MG63 (cell line): ENCODE results near the gene RAI1. TPM values are rescaled to one million over a fixed set of nuclear protein-coding genes. Genes with fewer than 3 reads are reported as not detected.

Experiments
- DNase-seq: peaks from one replicate; pipeline ENCODE4 v3.0.0-alpha.2; 2020
- H3K27me3 ChIP-seq: fragments of 250-450 bp; sonication (Bioruptor Pico); 2 replicates; pipeline ENCODE4 v1.5.1; 2020; ENCODE audit warnings: mild to moderate bottlenecking, moderate library complexity
- H3K36me3 ChIP-seq: fragments of 250-450 bp; sonication (Bioruptor Pico); 2 replicates; pipeline ENCODE4 v1.5.1; 2020; ENCODE audit warnings: mild to moderate bottlenecking, moderate library complexity
- H3K4me3 ChIP-seq: fragments of 250-450 bp; sonication (Bioruptor Pico); 2 replicates; pipeline ENCODE4 v1.5.1; 2020; ENCODE audit warnings: mild to moderate bottlenecking, moderate library complexity
- H3K9me3 ChIP-seq: fragments of 250-450 bp; sonication (Bioruptor Pico); 2 replicates; pipeline ENCODE4 v1.5.1; 2020; ENCODE audit warnings: mild to moderate bottlenecking, moderate library complexity
- total RNA-seq: library from RNA; depleted of rRNA; stranded (reverse); fragments of >200 nt; shearing (Covaris generic); gene quantifications from 2 replicates; pipeline ENCODE4 v1.2.3, GENCODE V29; 2014; ENCODE audit warnings: low replicate concordance

The RAI1 gene
- total RNA-seq, 1 experiment from 2014 or later, result 7.1 TPM

DNA sequence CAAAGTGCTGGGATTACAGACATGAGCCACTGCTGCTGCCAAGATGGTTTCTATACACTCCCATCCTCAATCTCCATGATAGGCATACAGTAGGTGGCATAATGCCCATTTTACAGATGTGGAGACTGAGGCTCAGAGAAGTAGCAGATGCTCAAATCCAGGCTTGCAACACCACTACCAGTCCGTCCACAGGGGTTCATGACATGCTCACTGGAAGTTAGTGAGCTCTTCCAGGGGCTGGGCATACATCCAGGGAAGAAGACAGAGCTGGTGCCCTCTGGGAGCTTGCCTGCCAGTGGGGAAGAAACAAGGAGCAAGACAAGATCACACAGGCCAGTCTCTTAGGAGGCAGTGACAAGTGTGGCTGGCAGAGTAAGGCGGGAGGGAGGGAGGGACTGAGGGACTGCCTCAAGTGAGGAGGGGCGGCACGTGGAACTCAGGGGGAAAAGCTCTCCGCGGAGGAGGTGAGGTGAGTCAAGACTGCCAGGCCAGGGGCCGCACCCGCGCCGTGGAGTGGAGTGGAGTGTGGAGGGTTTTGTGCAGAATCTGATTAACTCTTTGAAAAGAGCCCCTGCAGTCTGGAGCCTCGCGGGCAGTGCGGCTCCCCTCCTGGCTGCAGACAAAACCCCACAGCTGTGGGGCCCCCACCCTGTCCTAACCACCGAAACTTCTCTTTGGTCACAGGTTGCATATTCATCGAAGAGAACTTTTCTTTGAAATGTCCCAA lies 127.6 kb downstream of the RAI1 start:
- peaks cover 15% of the 10 kb centered on the region for H3K36me3 ChIP-seq
- H3K9me3 ChIP-seq, result no peaks in the 10 kb centered on the region
- H3K27me3 ChIP-seq, result no peaks in the 10 kb centered on the region
- peak; percentile 39 for DNase-seq
- H3K4me3 ChIP-seq, result no peak overlapping the region

DNA sequence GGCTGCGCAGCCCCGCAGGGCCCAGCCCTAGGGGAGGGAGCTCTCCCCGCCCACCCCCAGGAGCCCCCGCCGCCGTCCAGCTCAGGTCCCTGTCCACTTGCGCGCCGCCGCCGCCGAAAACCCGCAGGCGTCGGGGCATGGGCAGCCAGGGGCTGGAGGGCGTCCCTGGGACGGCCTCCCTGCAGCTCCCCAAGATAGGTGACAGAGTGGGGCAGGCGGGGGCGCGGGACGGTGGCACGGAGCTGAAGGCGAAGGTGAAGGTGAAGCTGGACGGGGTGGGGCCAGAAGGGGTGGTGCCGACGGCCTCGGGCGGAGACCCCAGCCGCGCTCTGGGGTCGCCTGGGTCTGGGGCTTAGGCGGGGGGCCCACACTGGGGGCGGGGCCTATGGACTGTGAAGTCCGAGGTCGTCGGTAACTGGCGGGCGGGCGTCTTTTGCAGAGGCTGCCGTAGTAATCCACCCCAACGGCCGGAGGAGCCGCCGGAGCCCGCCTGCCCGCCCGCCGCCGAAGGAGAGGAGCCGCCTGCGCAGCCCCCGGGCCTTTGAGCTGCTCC lies 128.3 kb downstream of the RAI1 start:
- H3K27me3 ChIP-seq, result no peaks in the 10 kb centered on the region
- H3K4me3 ChIP-seq, result no peak overlapping the region
- H3K36me3 ChIP-seq, result peaks cover 15% of the 10 kb centered on the region
- no peak for DNase-seq
- H3K9me3 ChIP-seq, result no peaks in the 10 kb centered on the region

DNA sequence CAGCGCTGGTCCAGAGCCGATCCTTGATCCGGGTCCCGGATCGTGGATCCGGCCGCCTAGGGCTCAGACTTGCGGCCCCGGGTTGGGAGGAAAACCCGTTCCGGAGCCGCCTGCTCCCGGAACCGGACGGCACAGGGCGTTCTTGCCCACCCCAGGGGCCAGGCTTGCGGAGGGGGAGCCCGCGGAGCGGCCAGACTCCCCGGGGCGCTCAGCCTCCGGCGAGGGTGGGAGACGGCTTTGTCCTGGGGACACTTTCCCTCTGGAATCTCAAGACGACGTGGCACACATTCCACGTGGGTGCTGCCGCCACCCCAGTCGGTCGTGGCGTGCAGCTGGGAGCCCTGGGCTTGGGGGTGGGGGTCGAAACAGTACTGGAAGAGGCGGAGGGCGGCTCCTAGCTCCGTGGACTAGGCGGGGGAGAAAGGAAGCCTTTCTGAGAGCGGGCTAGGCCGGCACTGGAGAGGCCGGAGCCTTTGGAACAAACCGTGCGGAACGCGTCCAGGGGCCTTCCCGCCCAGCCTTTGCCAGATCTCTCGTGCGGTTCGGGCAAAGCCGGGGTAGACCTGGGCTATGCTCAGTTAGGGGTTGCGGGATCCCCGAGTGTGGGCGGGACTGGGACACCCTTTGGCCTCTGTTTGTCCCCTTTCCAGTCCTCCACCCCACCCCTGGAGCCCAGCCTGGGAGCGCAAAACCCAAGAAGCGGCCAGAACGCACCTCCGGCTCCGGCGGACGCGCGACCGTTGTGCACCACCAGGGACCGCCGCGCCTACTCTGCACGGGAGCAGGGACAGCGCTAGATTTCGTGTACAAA lies 129.0 kb downstream of the RAI1 start:
- DNase-seq, result no peak
- no peak overlapping the region for H3K4me3 ChIP-seq
- H3K36me3 ChIP-seq, result peaks cover 15% of the 10 kb centered on the region
- no peaks in the 10 kb centered on the region for H3K9me3 ChIP-seq
- H3K27me3 ChIP-seq, result no peaks in the 10 kb centered on the region

DNA sequence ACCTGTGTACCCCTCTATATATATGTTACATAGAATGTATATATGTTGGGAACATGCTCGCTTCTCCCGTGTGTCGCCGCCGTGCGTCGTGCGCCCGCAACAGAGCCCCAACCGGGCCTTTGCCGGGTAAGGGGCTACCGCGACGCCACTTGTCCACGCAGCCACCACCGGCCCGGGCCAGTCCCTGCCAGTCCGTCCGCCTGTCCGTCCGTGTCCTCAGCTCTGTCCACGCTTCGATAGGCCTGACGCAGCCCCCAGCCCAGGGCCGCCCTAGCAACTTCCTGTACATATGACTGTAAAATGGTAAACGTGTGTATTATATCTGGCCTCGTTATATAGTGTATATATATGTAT lies 129.6 kb downstream of the RAI1 start:
- H3K9me3 ChIP-seq, result no peaks in the 10 kb centered on the region
- no peaks in the 10 kb centered on the region for H3K27me3 ChIP-seq
- peaks cover 15% of the 10 kb centered on the region for H3K36me3 ChIP-seq
- no peak for DNase-seq
- no peak overlapping the region for H3K4me3 ChIP-seq

DNA sequence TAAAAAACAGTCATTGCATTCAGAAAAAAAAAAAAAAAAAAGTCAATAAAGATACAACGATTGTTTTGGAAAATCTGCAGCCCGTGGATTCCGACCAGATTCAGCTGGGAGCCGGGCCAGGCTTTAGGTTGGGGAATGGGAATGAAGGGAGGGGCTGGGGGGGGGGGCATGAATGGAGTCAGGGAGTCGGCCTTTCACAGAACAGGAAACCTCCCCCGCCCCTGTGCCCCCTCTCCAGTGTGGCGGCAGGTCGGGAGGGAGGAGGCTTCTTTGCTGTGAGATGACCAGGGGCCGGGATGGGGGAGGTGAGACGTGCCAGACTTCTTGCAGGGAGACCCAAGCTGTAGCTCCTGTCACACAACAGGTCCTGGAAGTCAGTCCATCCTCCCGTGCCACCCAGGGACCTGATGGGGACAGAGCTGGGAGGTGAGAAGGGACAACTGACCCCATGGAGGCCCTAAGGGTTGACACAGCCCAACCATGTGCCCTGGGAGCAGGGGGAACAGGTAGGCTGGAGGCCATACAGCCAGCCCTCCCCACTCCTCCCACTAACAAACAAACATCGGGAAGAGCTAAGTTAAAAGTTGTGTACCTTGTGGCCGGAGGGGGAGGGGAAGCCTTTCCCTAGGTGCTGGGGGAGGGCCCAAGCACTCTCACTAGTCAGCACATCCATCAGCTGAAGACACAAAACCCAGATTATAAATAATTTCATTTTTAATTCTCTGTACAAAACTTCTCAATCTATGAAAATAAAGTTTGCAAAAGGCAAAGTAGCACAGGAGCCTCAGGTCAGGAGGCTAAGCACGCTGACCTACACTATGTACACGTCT lies 130.3 kb downstream of the RAI1 start:
- peaks cover 15% of the 10 kb centered on the region for H3K36me3 ChIP-seq

DNA sequence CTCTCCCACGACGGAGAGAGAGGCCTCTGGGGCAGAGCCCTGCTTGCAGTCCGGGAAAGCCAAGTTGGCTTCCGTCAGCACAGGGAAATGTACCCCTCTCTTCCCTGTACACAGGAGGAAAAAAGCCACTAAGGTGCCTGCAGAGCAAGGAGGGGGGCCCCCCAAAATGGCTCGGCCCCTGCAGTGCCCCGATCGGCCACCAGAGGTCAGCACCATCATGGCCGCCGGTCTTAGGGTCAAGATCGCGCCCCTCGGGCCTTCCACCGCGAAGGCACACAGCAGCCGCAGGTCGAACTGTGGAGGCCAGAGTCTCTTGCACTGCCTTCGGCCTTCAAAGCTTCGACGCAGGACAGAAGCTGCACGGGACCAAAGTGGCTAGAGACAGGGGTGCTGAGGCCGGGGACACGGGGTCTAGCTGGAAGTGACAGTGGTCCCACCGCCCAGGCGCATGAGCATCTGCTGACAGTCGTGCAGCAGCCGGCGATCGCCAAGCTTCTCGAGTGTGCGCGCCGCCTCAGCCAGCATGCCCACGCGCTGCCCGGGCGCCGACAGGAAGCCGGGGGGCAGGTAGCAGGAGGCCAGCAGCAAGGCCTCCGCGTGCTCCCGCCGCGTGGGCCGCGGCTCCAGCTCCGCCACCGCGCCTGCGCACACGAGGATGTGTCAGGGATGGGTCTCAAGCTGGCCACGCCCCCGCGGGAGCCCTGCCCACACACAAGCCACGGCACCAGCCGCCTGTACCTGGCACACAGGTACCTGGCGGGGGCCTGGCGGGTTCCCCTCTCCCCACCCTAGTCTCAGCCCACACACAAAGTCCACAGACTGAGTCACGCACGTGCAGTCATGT lies 131.2 kb downstream of the RAI1 start:
- Histone ChIP-seq H3K9me3 (no peaks in the 10 kb centered on the region), H3K4me3 (no peak overlapping the region), H3K27me3 (no peaks in the 10 kb centered on the region), H3K36me3 (peaks cover 15% of the 10 kb centered on the region)
- DNase-seq, result no peak

More for the DNA sequence above, 130.3 kb downstream of the RAI1 start:
- H3K4me3 ChIP-seq, result no peak overlapping the region
- no peaks in the 10 kb centered on the region for H3K27me3 ChIP-seq
- H3K9me3 ChIP-seq, result no peaks in the 10 kb centered on the region
- DNase-seq, result no peak

DNA sequence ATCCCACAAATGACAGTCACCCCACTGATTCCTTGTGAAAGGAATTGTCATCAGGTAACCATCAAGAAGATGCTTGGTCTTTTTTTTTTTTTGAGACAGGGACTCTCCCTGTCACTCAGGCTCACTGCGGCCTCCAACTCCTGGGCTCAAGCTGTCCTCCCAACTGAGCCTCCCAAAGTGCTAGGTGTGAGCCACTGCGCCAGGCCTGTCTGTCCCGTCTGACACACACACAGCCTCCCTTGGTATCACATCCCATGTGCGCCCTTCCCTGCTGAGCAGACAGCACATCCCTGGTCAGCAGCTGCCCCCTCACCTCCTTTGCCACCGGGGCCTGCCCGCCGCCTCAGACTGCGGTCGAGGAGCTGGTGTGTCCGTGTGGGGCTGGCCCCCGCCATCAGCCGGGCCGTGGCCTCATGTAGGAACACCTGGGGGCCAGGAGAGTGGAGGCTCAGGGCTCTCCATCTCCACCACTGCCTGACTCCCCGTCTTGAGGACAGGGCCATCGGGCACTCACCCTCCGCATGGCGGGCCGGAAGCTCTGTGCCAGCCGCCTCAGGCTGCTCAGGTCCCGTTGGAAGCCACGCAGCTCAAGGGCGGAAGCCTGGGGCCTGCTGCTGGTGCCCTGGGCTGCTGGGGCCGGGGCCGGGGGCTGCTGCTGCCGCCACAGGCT lies 131.9 kb downstream of the RAI1 start:
- Histone ChIP-seq H3K4me3 (no peak overlapping the region), H3K36me3 (peaks cover 19% of the 10 kb centered on the region), H3K27me3 (no peaks in the 10 kb centered on the region), H3K9me3 (no peaks in the 10 kb centered on the region)
- DNase-seq, result no peak

DNA sequence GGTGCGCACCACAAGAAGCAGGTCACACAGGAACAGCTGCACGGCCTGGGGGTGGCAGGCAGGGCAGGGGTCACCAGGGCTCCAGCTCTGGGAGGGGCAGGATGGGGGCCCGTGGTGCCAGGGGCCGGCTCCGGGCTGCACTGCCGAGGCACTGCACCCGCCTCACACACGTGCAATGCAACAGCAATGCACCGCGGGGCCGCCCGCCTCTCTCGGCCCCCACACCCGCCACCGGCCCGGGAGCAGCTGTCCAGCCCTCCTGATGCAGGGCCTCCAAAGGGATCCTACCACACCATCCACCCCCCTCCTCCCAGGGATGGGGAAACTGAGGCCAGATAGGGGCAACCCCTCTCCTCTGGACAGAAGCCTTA lies 132.5 kb downstream of the RAI1 start:
- Histone ChIP-seq H3K27me3 (no peaks in the 10 kb centered on the region), H3K36me3 (peaks cover 23% of the 10 kb centered on the region), H3K4me3 (no peak overlapping the region), H3K9me3 (no peaks in the 10 kb centered on the region)
- DNase-seq, result no peak

DNA sequence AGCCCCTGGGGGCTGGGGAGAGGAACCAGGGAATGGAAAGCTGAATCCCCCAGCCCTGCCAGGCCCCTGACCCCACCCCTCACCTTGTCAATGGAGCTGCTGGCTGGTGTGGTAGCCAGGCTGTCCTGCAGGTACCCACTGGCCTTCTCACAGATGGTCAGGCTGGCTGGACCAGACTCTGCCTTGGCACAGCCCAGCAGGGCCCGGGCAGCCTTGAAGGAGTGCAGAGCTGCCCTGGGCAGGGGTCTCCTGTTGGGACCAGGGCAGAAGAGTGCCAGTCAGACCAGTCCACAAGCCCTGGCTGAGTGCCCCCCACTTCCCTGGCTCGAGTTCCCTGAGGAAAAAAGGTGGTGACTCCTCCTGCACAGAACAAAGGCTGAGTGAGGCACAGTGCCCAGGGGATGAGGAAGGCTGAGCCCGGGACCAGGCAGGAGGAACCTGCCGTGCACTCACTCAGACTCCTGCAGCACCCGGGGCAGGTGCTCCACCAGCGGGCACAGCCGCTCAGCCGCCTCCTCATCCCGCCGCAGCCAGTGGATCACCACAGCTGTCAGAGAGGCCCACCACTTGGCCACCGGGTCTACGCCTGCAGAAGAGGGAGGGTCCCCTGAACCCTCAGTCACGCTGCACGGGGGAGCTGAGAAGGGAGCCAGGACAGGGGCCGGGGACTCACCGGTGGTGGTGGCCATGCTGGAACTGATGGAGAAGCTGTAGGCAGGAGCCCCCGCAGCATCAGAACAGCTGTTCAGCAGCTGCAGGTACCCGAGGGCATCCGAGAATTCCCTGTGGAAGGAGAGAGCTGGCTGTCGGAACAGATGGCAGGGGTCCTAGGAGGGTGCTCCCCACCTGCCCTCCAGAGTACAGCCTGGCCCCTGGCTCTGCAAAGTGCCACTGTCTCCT lies 133.2 kb downstream of the RAI1 start:
- Histone ChIP-seq H3K36me3 (peaks cover 29% of the 10 kb centered on the region), H3K9me3 (no peaks in the 10 kb centered on the region), H3K4me3 (no peak overlapping the region), H3K27me3 (no peaks in the 10 kb centered on the region)
- no peak for DNase-seq

DNA sequence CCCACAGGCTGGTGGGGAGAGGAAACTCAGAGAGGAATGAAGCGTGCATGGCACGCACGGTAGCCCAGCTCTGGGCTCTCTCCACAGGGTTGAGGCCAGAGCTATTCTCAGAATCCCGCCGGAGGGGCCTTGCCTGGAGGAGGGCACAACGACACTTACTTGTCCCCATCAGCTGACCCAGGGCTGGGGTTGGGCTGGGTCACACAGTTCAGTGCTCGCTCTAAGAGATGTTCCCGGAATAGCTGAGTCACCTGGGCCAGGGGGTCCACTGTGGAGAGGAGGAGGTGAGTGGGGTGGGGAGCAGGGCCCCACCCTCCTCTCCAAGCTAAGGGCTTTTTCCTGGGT lies 133.8 kb downstream of the RAI1 start:
- Histone ChIP-seq H3K4me3 (no peak overlapping the region), H3K9me3 (no peaks in the 10 kb centered on the region), H3K27me3 (no peaks in the 10 kb centered on the region), H3K36me3 (peaks cover 31% of the 10 kb centered on the region)
- no peak for DNase-seq

DNA sequence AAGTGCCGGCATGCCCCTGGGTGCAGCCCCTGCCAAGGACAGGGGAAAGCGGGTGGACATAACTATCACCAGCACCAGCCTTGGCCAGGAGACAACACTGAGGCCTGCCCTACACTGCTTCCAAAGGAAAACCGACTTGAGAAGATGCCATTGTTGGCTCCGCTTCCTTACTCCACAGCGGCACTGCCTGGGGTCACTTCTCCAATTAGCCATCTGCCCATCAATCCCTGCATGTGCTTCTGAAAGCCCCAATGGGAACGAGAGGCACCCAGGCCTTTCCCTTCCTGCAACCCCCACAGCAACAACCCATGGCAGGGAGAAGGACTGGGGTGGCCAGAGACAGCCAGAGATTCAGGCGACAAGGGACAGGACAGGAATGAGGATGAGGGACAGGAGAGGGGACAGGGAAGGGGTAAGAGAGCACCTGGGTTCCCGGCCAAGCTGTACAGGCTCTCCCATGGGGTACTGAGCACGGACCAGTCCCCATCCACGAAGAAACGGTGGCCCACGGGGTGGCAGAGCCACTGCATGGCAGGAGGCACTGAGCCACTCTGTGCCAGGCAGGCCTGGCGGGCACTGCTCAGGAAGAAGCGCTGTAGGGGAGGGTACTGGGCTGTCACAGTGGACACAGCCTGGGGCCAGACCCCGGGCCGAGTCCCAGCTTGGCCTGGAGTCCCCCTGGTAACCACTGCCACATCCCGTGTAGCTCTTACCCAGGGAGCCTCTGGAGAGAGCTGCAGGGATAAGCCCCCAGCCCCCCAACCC lies 134.4 kb downstream of the RAI1 start:
- Histone ChIP-seq H3K27me3 (no peaks in the 10 kb centered on the region), H3K4me3 (no peak overlapping the region), H3K9me3 (no peaks in the 10 kb centered on the region), H3K36me3 (peaks cover 26% of the 10 kb centered on the region)
- DNase-seq, result no peak

DNA sequence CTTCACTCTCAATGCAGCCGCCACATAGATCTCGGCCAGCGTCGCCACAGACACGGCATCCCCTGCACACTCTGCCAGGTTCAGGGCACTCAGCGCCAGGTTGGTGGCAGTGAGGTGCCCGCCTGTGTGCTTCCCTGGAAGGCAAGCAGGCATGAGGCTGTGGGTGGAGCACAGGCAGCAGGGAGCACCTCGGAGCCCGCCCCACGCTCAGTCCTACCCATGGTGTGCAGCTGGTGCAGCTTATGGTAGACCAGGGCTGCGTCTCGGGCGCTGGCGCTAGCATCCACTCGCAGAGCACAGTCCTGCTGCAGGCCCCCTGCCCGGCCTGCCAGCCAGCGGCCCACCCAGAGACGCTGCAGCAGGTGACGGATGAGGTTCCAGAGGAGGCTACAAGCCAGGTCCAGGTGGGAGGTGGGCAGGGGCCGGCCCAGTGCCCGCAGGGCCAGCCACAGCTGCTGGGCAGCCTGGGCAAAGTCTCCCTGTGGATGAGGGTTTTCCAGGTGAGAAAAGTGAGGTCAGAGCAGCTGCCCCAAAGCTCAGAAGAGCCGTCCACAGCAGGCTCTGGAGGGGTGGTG lies 135.1 kb downstream of the RAI1 start:
- no peak for DNase-seq
- H3K9me3 ChIP-seq, result no peaks in the 10 kb centered on the region
- peaks cover 22% of the 10 kb centered on the region for H3K36me3 ChIP-seq
- H3K27me3 ChIP-seq, result no peaks in the 10 kb centered on the region
- H3K4me3 ChIP-seq, result no peak overlapping the region

DNA sequence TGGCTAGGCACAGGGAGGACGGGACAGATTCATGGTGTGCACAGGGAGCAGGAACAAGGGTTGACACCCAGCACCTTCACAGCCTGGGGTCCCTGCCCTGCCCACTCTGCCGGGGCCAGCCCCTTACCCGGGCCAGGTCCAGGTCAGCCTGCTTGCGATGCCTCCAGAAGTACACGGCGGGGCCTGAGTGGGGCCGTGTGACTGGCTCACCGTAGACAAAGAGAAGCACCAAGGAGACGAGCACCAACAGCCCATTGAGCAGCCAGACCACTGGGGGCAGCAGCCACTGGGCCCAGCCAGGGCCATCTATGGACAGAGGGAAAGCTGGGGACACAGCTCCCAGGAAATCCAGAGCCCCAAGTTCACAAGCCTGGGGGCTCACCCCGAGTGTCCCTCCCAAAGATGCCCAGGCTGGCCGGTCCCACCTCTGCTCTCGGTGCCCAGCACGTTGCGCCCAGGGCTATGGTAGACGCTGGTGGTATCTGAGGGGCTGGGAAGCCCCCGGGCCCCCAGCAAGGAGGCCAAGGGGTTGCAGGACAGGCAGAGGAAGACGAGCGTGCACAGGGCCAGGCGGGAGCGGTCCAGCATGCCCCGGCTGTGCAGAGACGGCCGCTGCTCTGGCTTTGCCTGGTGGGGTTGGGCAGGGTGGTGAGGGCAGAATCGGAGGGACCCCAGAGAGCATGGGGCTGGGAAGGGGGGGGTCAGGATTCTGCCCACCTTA lies 135.7 kb downstream of the RAI1 start:
- Histone ChIP-seq H3K27me3 (no peaks in the 10 kb centered on the region), H3K36me3 (peaks cover 21% of the 10 kb centered on the region)
- DNase-seq, result no peak

DNA sequence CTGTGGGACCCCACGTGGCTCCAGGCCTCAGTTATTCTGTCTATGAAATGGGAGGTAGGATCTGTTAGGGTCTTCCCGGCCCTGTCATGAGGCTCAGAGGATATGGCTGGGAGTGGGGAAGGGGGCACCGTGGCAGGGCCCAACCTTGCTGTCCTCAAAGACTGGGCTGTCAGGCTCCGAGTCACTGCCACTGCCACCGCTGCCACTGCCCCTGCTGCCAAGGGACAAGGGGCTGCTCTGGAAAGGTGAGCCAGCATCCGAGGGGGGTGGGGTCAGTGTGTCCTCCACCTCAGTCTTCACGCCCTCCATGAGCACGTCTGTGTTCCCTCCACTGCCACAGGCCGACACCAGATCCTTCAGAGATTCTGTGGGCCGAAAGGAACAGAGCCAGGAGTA lies 136.3 kb downstream of the RAI1 start:
- Histone ChIP-seq H3K4me3 (no peak overlapping the region), H3K9me3 (no peaks in the 10 kb centered on the region), H3K36me3 (peaks cover 16% of the 10 kb centered on the region), H3K27me3 (no peaks in the 10 kb centered on the region)
- no peak for DNase-seq

More for the DNA sequence above, 135.7 kb downstream of the RAI1 start:
- H3K9me3 ChIP-seq, result no peaks in the 10 kb centered on the region
- H3K4me3 ChIP-seq, result no peak overlapping the region
